Prostate gland (tissue), 2 donors: ENCODE results near the gene GH1.

Experiments used
- POLR2A ChIP-seq: fragments of 450-650 bp; IDR thresholded peaks from one replicate; pipeline ENCODE4 v1.6.1; 2016; ENCODE audit warnings: antibody characterized with exemption, mild to moderate bottlenecking
- POLR2AphosphoS5 ChIP-seq: sonication (generic); formaldehyde crosslinking; IDR thresholded peaks from one replicate; pipeline ENCODE4 v1.6.1; 2017; ENCODE audit warnings: antibody characterized with exemption
- TF ChIP-seq, protein P1 (sequence below), 4 experiments: fragments of 200-600 bp in 2 of 4; fragments of 450-650 bp in 2 of 4; sonication (generic) in 2 of 4; IDR thresholded peaks; 1 replicate in 3 of 4; 2 replicates in 1 of 4; pipeline ENCODE4 v1.5.1; 2016 to 2019; ENCODE audit warnings: antibody characterized with exemption in 4 of 4, mild to moderate bottlenecking in 2 of 4, moderate library complexity in 2 of 4

DNA sequence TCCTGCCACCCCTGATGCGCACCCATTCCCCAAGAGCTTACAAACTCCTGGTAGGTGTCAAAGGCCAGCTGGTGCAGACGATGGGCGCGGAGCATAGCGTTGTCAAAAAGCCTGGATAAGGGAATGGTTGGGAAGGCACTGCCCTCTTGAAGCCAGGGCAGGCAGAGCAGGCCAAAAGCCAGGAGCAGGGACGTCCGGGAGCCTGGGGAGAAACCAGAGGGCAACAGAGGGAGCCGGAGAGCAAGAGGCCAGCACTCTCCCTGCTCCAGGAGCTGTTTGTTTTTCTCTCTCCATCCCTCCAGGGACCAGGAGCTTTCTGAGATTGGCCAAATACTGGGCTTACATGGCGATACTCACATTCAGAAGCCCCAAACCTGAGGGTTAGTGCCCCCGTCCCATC is 334 bp downstream of the GH1 start:
- TF ChIP-seq, protein P1, sequence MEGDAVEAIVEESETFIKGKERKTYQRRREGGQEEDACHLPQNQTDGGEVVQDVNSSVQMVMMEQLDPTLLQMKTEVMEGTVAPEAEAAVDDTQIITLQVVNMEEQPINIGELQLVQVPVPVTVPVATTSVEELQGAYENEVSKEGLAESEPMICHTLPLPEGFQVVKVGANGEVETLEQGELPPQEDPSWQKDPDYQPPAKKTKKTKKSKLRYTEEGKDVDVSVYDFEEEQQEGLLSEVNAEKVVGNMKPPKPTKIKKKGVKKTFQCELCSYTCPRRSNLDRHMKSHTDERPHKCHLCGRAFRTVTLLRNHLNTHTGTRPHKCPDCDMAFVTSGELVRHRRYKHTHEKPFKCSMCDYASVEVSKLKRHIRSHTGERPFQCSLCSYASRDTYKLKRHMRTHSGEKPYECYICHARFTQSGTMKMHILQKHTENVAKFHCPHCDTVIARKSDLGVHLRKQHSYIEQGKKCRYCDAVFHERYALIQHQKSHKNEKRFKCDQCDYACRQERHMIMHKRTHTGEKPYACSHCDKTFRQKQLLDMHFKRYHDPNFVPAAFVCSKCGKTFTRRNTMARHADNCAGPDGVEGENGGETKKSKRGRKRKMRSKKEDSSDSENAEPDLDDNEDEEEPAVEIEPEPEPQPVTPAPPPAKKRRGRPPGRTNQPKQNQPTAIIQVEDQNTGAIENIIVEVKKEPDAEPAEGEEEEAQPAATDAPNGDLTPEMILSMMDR (IDR thresholded peaks at IDR 0.05) = no peak
- TF ChIP-seq POLR2AphosphoS5 (no peak), POLR2A (no peak)
